WI38 (cell line): ENCODE results near the gene LRCH1.
A peak's percentile ranks its signal among the peaks of the same experiment; 100 is the strongest.

ENCODE experiments used
- H3K4me3 ChIP-seq: 2 replicates; pipeline ENCODE4 v1.5.1; 2011; ENCODE audit warnings: low read depth, mild to moderate bottlenecking, control low read depth, low read length
- TF ChIP-seq, protein P1 (sequence below): IDR thresholded peaks from 2 replicates; pipeline ENCODE4 v1.5.1; 2012; ENCODE audit warnings: low read depth, mild to moderate bottlenecking, control low read depth, low read length

Gene LRCH1

GRCh38 chr13:46571189-46571908 is 18.4 kb downstream of the LRCH1 start:
- no peak overlapping the region for H3K4me3 ChIP-seq
- TF ChIP-seq, protein P1, sequence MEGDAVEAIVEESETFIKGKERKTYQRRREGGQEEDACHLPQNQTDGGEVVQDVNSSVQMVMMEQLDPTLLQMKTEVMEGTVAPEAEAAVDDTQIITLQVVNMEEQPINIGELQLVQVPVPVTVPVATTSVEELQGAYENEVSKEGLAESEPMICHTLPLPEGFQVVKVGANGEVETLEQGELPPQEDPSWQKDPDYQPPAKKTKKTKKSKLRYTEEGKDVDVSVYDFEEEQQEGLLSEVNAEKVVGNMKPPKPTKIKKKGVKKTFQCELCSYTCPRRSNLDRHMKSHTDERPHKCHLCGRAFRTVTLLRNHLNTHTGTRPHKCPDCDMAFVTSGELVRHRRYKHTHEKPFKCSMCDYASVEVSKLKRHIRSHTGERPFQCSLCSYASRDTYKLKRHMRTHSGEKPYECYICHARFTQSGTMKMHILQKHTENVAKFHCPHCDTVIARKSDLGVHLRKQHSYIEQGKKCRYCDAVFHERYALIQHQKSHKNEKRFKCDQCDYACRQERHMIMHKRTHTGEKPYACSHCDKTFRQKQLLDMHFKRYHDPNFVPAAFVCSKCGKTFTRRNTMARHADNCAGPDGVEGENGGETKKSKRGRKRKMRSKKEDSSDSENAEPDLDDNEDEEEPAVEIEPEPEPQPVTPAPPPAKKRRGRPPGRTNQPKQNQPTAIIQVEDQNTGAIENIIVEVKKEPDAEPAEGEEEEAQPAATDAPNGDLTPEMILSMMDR: no peak

DNA sequence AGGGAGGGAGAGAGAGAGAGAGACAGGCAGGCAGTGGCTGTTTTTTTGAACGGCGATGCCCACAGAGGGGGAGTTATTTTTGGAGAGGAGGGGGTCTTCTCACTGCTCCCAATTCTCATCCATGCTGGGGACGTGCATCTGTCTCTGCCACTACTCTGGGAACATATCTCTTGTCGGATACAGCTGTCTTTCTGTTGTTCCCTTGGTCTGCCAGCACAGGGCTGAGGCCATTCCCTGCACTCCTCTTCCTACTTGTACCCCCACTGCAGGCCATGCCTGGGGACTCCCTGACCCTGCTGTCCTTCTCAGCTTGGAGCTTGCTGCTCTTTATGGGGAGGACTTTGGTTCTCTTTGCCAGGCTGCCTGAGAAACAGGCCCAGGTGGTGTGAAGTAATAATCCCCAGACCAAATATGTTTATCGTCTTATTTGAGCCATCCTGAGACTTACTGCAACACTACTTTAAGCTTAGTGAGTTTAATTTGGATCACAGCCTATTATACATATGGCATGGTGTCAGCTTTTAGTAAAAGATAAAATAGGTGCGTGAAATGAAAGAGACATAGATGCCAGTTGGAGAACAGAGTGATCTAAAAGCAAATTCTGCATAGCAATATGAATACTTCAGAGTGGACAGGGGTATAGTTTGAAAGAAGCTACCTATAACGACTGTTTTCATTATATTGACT is 19.1 kb downstream of the LRCH1 start:
- TF ChIP-seq, protein P1: no peak
- no peak overlapping the region for H3K4me3 ChIP-seq

DNA sequence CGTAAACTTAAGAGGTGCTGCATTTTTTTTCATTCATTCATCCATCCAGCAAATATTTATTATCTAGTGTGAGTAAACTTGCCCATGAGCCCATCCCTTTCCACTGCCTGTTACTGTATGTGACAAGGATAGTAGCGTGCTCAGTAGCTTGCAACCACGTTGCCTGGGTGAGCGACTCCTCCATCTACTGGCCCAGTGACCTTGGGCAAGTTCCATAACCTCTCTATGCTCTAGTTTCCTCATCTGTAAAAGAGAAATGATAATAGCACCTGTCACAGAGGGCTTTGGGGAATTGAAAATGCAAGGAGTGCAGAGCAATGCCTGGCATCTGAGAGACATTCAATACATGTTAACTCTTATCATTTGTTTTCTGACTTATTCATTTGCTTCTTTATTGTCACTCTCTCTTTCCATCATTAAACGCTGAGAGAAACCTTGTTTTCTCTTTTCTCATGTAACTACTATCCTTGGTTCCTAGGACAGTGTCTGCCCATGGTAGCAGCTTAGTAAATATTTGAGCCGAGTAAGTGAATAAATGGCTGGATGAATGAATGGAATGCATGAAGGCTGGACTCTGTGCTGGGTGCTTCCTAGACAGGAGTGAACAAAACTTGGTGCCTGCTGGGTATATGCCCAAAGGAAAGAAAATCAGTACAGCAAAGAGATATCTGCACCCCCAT is 19.9 kb downstream of the LRCH1 start:
- H3K4me3 ChIP-seq: no peak overlapping the region
- TF ChIP-seq, protein P1: no peak

DNA sequence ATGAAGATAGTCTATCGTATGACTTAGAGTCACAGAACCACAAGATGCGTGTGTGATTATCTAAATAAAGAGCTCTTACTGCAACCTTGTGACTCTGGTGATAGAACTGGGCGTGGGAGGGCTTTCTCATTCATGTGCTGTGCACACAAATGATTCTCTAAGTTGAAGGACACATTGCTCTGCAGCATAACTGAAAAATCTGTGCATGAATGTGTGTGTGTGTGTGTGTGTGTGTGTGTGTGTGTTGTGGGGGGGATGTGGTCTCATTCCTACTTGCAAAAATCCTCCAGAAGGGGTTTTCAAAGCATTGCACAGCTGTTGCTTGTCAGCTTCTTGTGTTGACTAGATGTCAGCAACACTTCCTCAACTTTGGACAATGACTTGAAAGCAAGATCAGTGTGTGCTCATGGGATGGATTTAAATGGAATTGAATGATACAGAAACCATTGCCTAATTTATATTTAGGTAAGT is 22.4 kb downstream of the LRCH1 start:
- H3K4me3 ChIP-seq: peak overlapping the region; percentile 5; the same call in 1 of the 2 replicates
- TF ChIP-seq, protein P1: no peak

DNA sequence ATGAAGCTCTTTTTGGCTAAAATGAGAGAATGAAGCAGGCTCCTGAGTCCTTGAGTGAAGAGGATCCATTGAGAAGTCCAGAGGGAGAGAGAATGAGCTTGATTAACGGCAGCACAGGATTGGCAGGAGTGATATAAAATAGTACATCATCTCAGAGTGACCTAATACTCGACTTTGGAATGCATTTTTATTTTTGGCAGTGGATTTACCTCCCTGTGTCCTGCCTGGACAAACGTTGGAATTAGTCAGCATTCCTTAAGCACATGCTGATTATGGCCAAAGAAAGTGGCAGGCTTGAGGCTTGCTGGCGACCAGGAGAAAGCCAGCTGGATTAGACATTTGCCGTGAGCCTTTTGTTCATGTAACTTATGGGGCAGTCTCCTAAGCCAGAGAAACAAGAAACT is 22.9 kb downstream of the LRCH1 start:
- TF ChIP-seq, protein P1: no peak
- H3K4me3 ChIP-seq: peak overlapping the region; percentile 5; the same call in 1 of the 2 replicates

DNA sequence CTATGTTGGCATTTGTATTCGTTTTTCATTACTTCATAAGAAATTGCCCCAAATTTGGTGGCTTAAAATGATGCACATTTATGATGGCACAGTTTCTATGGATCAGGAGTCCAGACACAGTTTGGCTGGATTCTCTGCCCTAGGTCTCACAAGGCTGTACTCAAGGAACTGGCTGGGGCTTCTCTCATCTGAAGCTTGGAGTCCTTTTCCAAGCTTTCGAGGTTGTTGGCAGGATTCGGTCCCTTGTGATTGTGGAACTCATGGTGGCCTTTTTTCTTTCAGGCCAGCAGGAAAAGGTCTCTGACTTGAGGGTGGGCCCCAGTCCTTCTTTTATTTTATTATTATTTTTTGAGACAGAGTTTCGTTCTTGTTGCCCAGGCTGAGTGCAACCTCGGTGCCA is 23.8 kb downstream of the LRCH1 start:
- TF ChIP-seq, protein P1: no peak
- H3K4me3 ChIP-seq: no peak overlapping the region
